Umbilical cord (tissue), 2 donors: Measurements from ENCODE around the gene ATM. TPM values are rescaled to one million over a fixed set of nuclear protein-coding genes. Genes with fewer than 3 reads are reported as not detected.
A peak's percentile ranks its signal among the peaks of the same experiment; 100 is the strongest.
"Not testable (repeated sequence)": the region's sequence is repeated elsewhere in the genome, so short reads cannot be mapped to it uniquely, and the experiment has no call there.

Experiments
- DNase-seq: peaks from one replicate; pipeline ENCODE4 v3.0.0-alpha.2; 2015; ENCODE audit warnings: low spot score
- total RNA-seq: library from RNA; depleted of rRNA; stranded (reverse); fragments of >200 nt; gene quantifications from one replicate; pipeline ENCODE4 v1.2.3, GENCODE V29; 2014; ENCODE audit warnings: low replicate concordance; ENCODE audit not compliant: insufficient read depth

ATM gene
- total RNA-seq, 1 donor from 2014 or later: 194 TPM

- DNase-seq: no peak
These were observed 825 bp upstream of the ATM start for GRCh38 chr11:108221911-108222573.

GRCh38 chr11:108223348-108224149 lies 682 bp downstream of the ATM start:
- DNase-seq: no peak

- DNase-seq: no peak
These were observed 1.5 kb downstream of the ATM start for GRCh38 chr11:108224366-108224765.

- peak; percentile 6 for DNase-seq
These were observed 2.3 kb downstream of the ATM start for GRCh38 chr11:108224911-108225786.

- DNase-seq: no peak
These were observed 3.2 kb downstream of the ATM start for GRCh38 chr11:108226036-108226435.

GRCh38 chr11:108228251-108228650 lies 5.4 kb downstream of the ATM start:
- DNase-seq: no peak

GRCh38 chr11:108233277-108233945 lies 10.5 kb downstream of the ATM start:
- no peak for DNase-seq

GRCh38 chr11:108235192-108235591 lies 12.3 kb downstream of the ATM start:
- DNase-seq: no peak

- DNase-seq: no peak
These were observed 12.8 kb downstream of the ATM start for GRCh38 chr11:108235633-108236032.

GRCh38 chr11:108237058-108237481 lies 14.2 kb downstream of the ATM start:
- DNase-seq: no peak

- no peak for DNase-seq
These were observed 16.2 kb downstream of the ATM start for GRCh38 chr11:108239076-108239475.

- no peak for DNase-seq
These were observed 18.6 kb downstream of the ATM start for GRCh38 chr11:108241330-108242037.

GRCh38 chr11:108242422-108242821 lies 19.6 kb downstream of the ATM start:
- no peak for DNase-seq

- no peak for DNase-seq
These were observed 23.4 kb downstream of the ATM start for GRCh38 chr11:108246308-108246707.

- no peak for DNase-seq
These were observed 24.0 kb downstream of the ATM start for GRCh38 chr11:108246885-108247284.

GRCh38 chr11:108253176-108253575 lies 30.3 kb downstream of the ATM start:
- no peak for DNase-seq

GRCh38 chr11:108269583-108269982 lies 46.7 kb downstream of the ATM start:
- no peak for DNase-seq

- DNase-seq: not testable (repeated sequence)
These were observed 54.2 kb downstream of the ATM start for GRCh38 chr11:108276985-108277616.

GRCh38 chr11:108278546-108278945 lies 55.7 kb downstream of the ATM start:
- DNase-seq: peak; percentile 4

- DNase-seq: peak; percentile 3
These were observed 56.1 kb downstream of the ATM start for GRCh38 chr11:108278954-108279353.
